GM18907 (cell line): ENCODE measurements around the gene HOXD4.

Source experiments
- ATAC-seq: cut with Tn5 transposase; IDR thresholded peaks from one replicate; pipeline ENCODE4 v1.9.1; 2021; ENCODE audit warnings: mild to moderate bottlenecking, moderate library complexity; ENCODE audit not compliant: unreplicated experiment

HOXD4 gene

DNA sequence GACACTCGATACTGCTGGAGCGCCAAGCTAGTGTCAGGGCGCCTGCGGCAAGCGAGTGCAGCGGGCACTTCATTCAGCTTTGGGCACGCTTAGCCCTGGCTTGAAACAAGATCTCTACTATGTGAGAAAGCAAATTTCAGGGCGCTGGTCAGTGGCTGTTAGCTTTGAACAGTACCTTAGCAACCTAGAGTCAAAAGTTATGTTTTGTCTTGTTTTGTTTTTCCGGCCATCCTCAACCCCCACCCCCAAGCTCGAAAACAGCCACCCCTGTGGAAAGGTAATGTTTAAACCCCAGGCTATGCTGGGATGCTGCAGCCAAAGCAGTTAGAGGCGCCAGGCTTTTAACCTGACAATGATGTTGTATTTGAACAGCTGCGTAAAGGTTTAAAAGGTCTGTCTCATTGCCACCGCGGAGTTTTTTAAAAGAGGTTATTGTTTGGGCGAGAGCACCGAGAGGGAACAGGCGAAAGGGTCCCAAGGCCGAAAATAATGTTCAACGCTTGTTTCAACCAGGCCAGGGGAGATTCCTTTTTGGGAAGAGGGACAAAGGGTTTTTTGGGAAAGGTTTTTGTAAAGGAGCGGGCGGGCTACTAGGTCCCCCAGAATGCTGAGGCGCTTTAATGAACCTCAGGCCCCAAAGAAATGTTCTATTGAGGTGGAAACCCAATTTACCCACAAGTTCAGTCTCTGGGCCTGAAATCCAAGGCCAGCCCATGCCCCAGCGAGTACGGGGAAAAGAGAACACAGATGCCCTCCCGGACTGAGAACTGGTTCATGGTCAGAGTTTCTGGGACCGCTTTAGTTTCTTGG is 37.0 kb upstream of the HOXD4 start:
- no peak for ATAC-seq

- no peak for ATAC-seq
These were observed 36.3 kb upstream of the HOXD4 start for GRCh38 chr2:176114930-176115625.

DNA sequence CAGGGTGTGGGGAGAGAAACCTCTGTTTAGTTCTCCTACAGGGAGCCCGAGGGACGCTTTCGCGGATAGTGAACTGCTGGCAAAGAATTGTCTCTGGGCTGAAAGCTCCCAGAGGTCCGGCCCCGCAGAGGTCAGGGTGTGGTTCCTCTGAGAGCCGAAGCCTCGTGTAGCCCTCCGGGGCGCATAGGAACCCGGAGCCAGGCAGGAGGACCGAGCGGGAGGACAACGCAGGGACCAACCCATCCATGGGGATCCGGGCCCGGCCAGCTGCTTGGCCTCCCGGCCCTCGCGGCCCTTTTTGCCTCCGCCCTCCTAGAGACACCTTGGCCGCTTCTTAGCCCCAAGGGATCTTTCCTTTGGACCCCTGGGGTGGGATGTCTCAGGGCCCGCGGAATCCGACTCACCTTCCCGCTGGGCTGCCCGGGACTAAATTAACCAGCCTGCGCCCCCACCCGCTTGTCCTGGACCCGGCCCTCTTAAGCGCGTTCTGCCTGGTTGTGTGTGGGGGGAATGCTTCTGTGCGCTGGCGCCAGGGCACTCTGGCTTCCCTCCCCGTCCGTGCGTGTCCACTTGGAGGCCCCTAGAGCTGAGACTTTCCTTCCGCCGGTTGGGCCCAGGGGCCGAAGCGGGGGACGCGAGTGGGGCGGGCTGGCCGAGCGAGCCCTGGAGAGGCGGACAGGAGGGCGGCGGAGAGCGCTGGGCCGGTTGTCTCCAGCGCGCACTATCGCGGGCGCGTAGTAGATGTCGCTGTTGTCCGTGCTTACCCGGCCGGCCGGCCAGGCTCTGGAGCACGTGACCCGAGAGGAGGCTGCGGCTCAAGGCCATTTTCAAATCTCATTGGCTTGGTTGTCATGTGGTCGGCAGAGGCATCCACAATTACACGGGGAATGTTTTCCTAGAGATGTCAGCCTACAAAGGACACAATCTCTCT is 35.2 kb upstream of the HOXD4 start, which contains the start of gene HOXD10:
Gene HOXD10, plus strand, starts transcription at position 896 of the 931 bp plus-strand sequence. CDS start 56 bp downstream, outside the sequence.
- ATAC-seq = no peak

DNA sequence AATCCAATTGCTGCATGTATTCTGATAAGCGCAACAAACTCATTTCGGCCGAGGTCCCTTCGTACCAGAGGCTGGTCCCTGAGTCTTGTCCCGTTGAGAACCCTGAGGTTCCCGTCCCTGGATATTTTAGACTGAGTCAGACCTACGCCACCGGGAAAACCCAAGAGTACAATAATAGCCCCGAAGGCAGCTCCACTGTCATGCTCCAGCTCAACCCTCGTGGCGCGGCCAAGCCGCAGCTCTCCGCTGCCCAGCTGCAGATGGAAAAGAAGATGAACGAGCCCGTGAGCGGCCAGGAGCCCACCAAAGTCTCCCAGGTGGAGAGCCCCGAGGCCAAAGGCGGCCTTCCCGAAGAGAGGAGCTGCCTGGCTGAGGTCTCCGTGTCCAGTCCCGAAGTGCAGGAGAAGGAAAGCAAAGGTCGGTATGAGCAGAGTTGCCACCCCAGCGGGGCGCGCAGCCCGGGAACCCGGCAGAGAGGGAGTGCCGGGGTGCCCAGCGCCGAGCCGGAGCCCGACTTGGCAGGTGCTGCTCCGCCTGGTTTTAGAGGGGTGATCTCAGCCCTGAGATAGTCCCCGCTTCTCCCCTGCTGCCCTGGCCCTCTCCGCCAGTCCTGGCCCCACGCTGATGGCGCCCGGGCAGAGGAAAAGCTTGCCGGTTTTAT is 34.1 kb upstream of the HOXD4 start:
- ATAC-seq = no peak

- no peak for ATAC-seq
These were observed 33.5 kb upstream of the HOXD4 start for GRCh38 chr2:176117823-176118371.

- no peak for ATAC-seq
These were observed 32.6 kb upstream of the HOXD4 start for GRCh38 chr2:176118601-176119339.

DNA sequence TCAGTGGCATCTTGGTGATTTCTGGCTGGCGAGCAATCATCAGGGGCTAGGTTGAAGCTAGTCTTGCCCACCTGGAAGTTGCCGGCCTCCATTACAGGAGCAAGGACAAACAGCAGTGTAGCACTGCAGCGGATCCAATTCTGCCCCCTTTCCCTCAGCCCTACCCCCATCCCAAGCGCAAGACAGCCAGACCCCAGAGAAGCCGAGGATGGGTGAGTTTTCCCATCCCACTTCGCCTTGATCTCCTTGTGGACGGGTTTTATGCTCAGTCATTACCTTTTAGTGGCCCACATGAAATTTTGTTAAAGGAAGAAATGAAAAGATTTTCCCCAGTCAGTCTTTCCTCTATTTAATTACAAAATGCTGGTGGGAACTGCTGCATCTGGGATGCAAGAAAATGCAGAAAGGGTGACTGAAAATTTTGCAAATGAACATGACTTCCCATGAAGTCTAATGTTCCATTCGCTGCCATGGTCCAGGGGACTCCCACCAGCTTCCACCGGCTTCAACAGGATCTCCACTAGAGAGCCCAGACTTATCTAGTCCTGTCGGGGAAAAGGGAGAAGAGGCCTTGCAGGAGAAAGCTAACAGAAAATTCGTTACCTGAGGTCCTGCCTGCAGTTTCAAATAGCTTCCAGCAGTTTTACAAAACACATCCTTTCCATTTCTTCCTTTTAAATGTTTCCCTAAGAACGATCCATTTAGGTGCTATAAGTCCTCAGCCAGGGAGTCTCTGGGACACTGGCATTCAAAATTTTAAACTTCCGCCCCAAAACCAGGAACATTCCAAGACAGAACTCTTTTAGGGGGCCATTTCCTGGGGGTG is 30.8 kb upstream of the HOXD4 start:
- no peak for ATAC-seq

DNA sequence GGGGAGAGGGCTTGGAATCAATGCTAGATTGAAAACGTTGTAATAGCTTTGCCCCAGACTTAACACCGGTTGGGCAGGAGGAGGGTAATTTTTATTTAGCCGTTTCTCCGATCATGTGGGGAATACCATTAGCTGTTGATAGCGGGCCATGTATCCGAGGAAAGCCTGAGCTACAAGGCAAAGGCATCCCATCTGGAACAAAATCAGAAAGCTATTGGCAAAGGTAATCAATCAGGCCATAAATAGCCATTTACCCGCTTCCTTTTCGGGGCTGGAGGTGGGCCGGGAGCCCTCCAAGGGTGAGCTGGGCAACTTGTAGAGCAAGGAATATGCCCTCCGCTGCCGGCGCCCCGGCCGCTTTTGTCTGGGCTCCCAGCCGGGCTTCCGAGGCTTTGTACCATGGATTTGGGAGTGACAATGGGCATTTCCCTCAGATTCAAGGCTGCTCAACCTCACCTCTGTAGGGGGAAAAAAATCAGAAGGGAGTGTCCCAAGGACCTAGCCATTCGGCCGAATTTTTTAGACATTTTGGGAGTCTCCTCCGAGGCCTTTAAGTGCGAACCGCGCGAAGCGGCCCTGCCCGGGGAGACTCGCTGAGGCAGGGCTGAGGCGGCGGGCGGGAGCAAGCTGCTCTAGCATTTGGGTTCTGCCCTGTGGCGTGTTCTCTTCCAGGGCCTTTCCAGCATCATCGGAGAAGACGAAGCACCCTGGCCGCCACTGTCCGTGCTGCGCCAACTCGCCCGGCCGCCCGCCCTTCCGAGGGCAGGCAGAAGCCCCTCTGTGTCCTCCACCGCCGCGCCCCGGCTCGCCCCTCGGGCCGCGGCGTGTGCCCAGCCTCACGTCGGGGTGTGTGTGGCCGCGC is 29.9 kb upstream of the HOXD4 start:
- ATAC-seq = no peak

- ATAC-seq = no peak
These were observed 29.2 kb upstream of the HOXD4 start for GRCh38 chr2:176122052-176122682.

DNA sequence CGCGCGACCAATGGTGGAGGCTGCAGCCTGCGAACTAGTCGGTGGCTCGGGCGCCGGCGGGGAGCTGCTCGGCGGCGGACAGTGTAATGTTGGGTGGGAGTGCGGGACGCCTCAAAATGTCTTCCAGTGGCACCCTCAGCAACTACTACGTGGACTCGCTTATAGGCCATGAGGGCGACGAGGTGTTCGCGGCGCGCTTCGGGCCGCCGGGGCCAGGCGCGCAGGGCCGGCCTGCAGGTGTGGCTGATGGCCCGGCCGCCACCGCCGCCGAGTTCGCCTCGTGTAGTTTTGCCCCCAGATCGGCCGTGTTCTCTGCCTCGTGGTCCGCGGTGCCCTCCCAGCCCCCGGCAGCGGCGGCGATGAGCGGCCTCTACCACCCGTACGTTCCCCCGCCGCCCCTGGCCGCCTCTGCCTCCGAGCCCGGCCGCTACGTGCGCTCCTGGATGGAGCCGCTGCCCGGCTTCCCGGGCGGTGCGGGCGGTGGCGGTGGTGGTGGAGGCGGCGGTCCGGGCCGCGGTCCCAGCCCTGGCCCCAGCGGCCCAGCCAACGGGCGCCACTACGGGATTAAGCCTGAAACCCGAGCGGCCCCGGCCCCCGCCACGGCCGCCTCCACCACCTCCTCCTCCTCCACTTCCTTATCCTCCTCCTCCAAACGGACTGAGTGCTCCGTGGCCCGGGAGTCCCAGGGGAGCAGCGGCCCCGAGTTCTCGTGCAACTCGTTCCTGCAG is 28.5 kb upstream of the HOXD4 start, which contains the start of gene HOXD9:
Gene HOXD9, plus strand, starts transcription at position 37 of the 728 bp plus-strand sequence. Its CDS starts 50 bp downstream, at position 87.
- ATAC-seq = no peak

DNA sequence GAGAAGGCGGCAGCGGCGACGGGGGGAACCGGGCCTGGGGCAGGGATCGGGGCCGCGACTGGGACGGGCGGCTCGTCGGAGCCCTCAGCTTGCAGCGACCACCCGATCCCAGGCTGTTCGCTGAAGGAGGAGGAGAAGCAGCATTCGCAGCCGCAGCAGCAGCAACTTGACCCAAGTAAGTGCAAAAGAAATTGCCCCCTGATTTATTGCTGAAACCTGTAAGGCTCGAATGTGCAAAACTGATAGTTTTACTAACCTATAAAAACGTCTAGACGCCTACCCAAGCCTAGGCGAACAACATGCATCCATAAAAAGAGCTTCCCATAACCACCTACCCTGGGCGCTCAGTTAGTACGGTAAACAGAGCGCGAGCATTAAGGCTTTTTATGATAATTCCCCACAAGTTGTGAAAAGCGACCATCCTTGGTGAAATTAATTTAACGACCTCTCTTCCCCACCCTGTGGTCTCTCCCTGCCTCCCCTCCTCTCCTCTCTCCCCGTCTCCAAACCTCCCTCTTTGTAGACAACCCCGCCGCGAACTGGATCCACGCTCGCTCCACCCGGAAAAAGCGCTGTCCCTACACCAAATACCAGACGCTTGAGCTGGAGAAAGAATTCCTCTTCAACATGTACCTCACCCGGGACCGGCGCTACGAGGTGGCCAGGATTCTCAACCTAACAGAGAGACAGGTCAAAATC is 27.8 kb upstream of the HOXD4 start:
- ATAC-seq = no peak

GRCh38 chr2:176124110-176124946 is 27.0 kb upstream of the HOXD4 start:
- ATAC-seq = no peak

DNA sequence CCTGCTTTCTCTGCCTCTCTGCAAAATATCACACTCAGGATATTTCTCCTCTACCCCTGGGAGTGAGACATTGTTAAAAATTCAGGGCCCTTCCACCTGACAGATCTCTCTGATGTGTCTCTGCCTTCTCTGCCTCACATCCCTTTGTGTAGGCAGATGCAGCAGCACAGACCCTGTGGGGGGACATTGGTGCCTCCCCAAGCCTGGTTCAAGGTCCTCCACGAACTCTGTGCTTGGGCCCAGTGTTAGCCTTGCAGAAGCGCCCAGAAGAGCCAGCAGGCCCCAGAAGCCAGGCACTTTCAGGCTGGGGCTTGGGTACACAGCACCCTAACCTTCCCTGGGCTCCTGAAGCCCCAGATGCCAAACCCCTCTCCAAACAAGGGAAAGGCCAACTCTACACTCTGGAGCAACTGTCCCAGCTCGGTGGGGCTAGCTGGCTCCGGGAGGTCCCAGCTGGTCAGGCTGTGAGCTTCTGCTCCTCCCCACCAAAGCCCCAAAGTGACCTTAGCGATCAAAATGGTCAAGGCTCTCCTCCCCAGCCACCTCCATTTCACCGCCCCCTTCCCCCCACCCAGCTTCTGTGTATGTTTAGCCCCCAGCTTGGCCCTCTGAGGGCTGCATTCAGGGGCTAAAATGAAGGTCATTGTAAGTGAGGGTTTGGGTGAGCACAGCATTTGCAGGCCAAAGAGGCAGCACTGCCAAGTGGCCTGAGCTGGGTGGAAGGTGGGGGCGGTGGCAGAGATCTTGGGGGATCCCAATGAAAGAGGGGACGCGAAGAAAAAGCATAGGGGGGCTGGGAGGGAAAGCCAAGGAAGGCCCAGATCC is 26.2 kb upstream of the HOXD4 start:
- ATAC-seq = no peak

GRCh38 chr2:176125772-176126054 is 25.6 kb upstream of the HOXD4 start:
- no peak for ATAC-seq
